ENCODE results near the gene SELENOW.

GRCh38 chr19:47741544-47742140, 36.9 kb upstream of the SELENOW start:
- no peak for TF ChIP-seq CTCF (IDR thresholded peaks at IDR 0.05)
- TF ChIP-seq EZH2 (IDR thresholded peaks at IDR 0.05; ENCODE audit: borderline replicate concordance, insufficient read depth, low read depth, low read length, poor library complexity, severe bottlenecking) = no peak
